Large intestine (tissue), 3 donors: ENCODE data around the gene CDH12. TPM values are rescaled to one million over a fixed set of nuclear protein-coding genes. Genes with fewer than 3 reads are reported as not detected.
"Not testable (repeated sequence)": the region's sequence is repeated elsewhere in the genome, so short reads cannot be mapped to it uniquely, and the experiment has no call there.

ENCODE experiments used
- DNase-seq, 2 donors: peaks; one replicate each; pipeline versions ENCODE4 v3.0.0 to v3.0.0-alpha.2; 2013
- H3K27ac ChIP-seq: one replicate; pipeline ENCODE4 v1.5.1; 2013; ENCODE audit warnings: low read length
- H3K27me3 ChIP-seq: 2 replicates; pipeline ENCODE4 v1.6.1; 2013; ENCODE audit warnings: low read length; ENCODE audit not compliant: control insufficient read depth, insufficient read depth
- H3K36me3 ChIP-seq: 2 replicates; pipeline ENCODE4 v1.6.1; 2013; ENCODE audit warnings: low read length; ENCODE audit not compliant: control insufficient read depth, insufficient read depth
- H3K4me1 ChIP-seq: one replicate; pipeline ENCODE4 v1.6.1; 2013; ENCODE audit warnings: low read length; ENCODE audit not compliant: control insufficient read depth, insufficient read depth
- H3K4me3 ChIP-seq: one replicate; pipeline ENCODE4 v1.5.1; 2013; ENCODE audit warnings: low read length
- H3K9me3 ChIP-seq: one replicate; pipeline ENCODE4 v1.6.1; 2013; ENCODE audit warnings: mild to moderate bottlenecking, low read depth, low read length, moderate library complexity; ENCODE audit not compliant: control insufficient read depth
- WGBS: methylation state at CpG from one replicate; pipeline ENCODE4 v1.1.5; 2013; ENCODE audit warnings: low lambda C conversion rate; ENCODE audit not compliant: insufficient coverage; 5-methylcytosine and 5-hydroxymethylcytosine counted together
- polyA plus RNA-seq: library from polyadenylated mRNA; unstranded; fragments of 120-200 nt; gene quantifications from one replicate; pipeline ENCODE4 v1.2.1, GENCODE V29; 2013

CDH12 gene
- polyA plus RNA-seq, 1 donor: 1.1 TPM

GRCh38 chr5:22348027-22348426 is 505.1 kb downstream of the CDH12 start:
- DNase-seq: no peak
- Histone ChIP-seq H3K36me3 (no peaks in the 10 kb centered on the region), H3K4me1 (no peaks in the 10 kb centered on the region), H3K9me3 (no peaks in the 10 kb centered on the region), H3K27ac (no peak overlapping the region), H3K4me3 (no peak overlapping the region), H3K27me3 (no peaks in the 10 kb centered on the region)
- 100% methylated on average over 1 of the region's 6 CpGs for WGBS

- WGBS: 77% methylated on average over 2 of the region's 2 CpGs
- H3K4me3 ChIP-seq: no peak overlapping the region
- H3K4me1 ChIP-seq: no peaks in the 10 kb centered on the region
- no peak for DNase-seq
- H3K27ac ChIP-seq: no peak overlapping the region
- H3K9me3 ChIP-seq: no peaks in the 10 kb centered on the region
- H3K27me3 ChIP-seq: no peaks in the 10 kb centered on the region
- no peaks in the 10 kb centered on the region for H3K36me3 ChIP-seq
Measured at GRCh38 chr5:22344000-22344399, 509.1 kb downstream of the CDH12 start.

- H3K36me3 ChIP-seq: no peaks in the 10 kb centered on the region
- H3K27me3 ChIP-seq: no peaks in the 10 kb centered on the region
- no peak overlapping the region for H3K27ac ChIP-seq
- WGBS: no CpG with 5 or more reads among the region's 2 CpGs
- H3K9me3 ChIP-seq: no peaks in the 10 kb centered on the region
- no peaks in the 10 kb centered on the region for H3K4me1 ChIP-seq
- no peak overlapping the region for H3K4me3 ChIP-seq
- no peak for DNase-seq
Measured at GRCh38 chr5:22341406-22341805, 511.7 kb downstream of the CDH12 start.

GRCh38 chr5:22332949-22333348 is 520.2 kb downstream of the CDH12 start:
- H3K4me1 ChIP-seq, H3K36me3 ChIP-seq, H3K27me3 ChIP-seq, H3K27ac ChIP-seq, H3K4me3 ChIP-seq, DNase-seq, H3K9me3 ChIP-seq: not testable (repeated sequence)
- WGBS: no CpG with 5 or more reads among the region's 3 CpGs

- no peaks in the 10 kb centered on the region for H3K36me3 ChIP-seq
- no peak for DNase-seq
- no peak overlapping the region for H3K4me3 ChIP-seq
- H3K27me3 ChIP-seq: no peaks in the 10 kb centered on the region
- H3K27ac ChIP-seq: no peak overlapping the region
- H3K4me1 ChIP-seq: no peaks in the 10 kb centered on the region
- WGBS: no CpG with 5 or more reads among the region's 1 CpG
- no peaks in the 10 kb centered on the region for H3K9me3 ChIP-seq
Measured at GRCh38 chr5:22329683-22330082, 523.5 kb downstream of the CDH12 start.

GRCh38 chr5:22319798-22320197 is 533.3 kb downstream of the CDH12 start:
- no peaks in the 10 kb centered on the region for H3K27me3 ChIP-seq

GRCh38 chr5:22316294-22316693 is 536.9 kb downstream of the CDH12 start:
- Histone ChIP-seq H3K36me3 (no peaks in the 10 kb centered on the region), H3K4me3 (no peak overlapping the region), H3K27ac (no peak overlapping the region), H3K9me3 (no peaks in the 10 kb centered on the region), H3K4me1 (no peaks in the 10 kb centered on the region), H3K27me3 (no peaks in the 10 kb centered on the region)
- no peak for DNase-seq

More at GRCh38 chr5:22319798-22320197, 533.3 kb downstream of the CDH12 start:
- Histone ChIP-seq H3K36me3 (no peaks in the 10 kb centered on the region), H3K4me1 (no peaks in the 10 kb centered on the region), H3K4me3 (no peak overlapping the region), H3K9me3 (no peaks in the 10 kb centered on the region), H3K27ac (no peak overlapping the region)
- 71% methylated on average over 1 of the region's 1 CpG for WGBS
- DNase-seq: no peak

- H3K36me3 ChIP-seq, DNase-seq, H3K9me3 ChIP-seq, H3K27me3 ChIP-seq, H3K27ac ChIP-seq, H3K4me3 ChIP-seq, H3K4me1 ChIP-seq: not testable (repeated sequence)
- WGBS: 60% methylated on average over 1 of the region's 15 CpGs
Measured at GRCh38 chr5:22315052-22315451, 538.1 kb downstream of the CDH12 start.

GRCh38 chr5:22314548-22314947 is 538.6 kb downstream of the CDH12 start:
- no peak for DNase-seq
- Histone ChIP-seq H3K36me3 (no peaks in the 10 kb centered on the region), H3K4me3 (no peak overlapping the region), H3K27me3 (no peaks in the 10 kb centered on the region), H3K4me1 (no peaks in the 10 kb centered on the region), H3K27ac (no peak overlapping the region), H3K9me3 (no peaks in the 10 kb centered on the region)
- 67% methylated on average over 1 of the region's 6 CpGs for WGBS

GRCh38 chr5:22306011-22306410 is 547.1 kb downstream of the CDH12 start:
- DNase-seq: no peak
- Histone ChIP-seq H3K9me3 (no peaks in the 10 kb centered on the region), H3K4me3 (no peak overlapping the region), H3K27ac (no peak overlapping the region), H3K4me1 (no peaks in the 10 kb centered on the region), H3K27me3 (no peaks in the 10 kb centered on the region), H3K36me3 (no peaks in the 10 kb centered on the region)
- WGBS: 83% methylated on average over 1 of the region's 2 CpGs

GRCh38 chr5:22295832-22296231 is 557.3 kb downstream of the CDH12 start:
- Histone ChIP-seq H3K36me3 (no peaks in the 10 kb centered on the region), H3K9me3 (peaks cover 6% of the 10 kb centered on the region), H3K27me3 (no peaks in the 10 kb centered on the region), H3K4me3 (no peak overlapping the region), H3K27ac (no peak overlapping the region), H3K4me1 (no peaks in the 10 kb centered on the region)
- DNase-seq: no peak
- WGBS: no CpG with 5 or more reads among the region's 1 CpG
